Measurements from ENCODE around the gene CUX1. TPM values are rescaled to one million over a fixed set of nuclear protein-coding genes. Genes with fewer than 3 reads are reported as not detected.

CUX1 gene
- total RNA-seq, 1 experiment from 2014 or later: 53.5 TPM

DNA sequence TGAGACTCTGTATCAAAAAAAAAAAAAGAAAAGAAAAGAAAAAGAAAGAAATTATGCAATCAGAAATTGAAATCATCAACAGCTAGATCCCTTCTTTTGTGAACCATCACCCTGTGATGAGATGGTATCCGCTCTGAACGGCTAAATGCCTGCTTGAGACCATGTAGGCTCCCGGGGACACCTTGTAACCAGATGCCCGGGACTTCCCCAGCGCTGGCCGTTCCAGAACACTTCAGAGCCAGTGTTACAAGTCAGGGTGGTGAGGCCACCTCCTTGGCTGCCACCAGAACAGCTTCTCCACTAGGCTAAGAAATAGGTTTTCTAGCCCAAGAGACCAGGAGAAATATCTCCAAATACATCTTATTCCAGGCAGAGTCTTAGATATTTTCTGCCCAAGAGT lies 349.8 kb downstream of the CUX1 start:
- H3K79me2 ChIP-seq (ENCODE audit: insufficient read depth, low read length): no peaks in the 10 kb centered on the region
- no peaks in the 10 kb centered on the region for H3K79me1 ChIP-seq (ENCODE audit: insufficient read depth, low read depth, low read length, poor library complexity, severe bottlenecking)
- H3T11ph ChIP-seq (ENCODE audit: low read length): no peak overlapping the region
- Mint-ChIP-seq H3K27ac (no peak overlapping the region), H3K36me3 (ENCODE audit: insufficient read depth in 1 of 3, low read depth in 3 of 3) (peaks cover 1 to 40% (median 15%) of the 10 kb centered on the region in 3 experiments; a peak in 6 of 7 replicates), H3K9me3 (no peaks in the 10 kb centered on the region), H3K27me3 (ENCODE audit: low read depth) (no peaks in the 10 kb centered on the region), H3K4me1 (peaks cover 4 to 29% of the 10 kb centered on the region in 2 experiments), H3K4me3 (no peak overlapping the region)
- no CpG with 5 or more reads among the region's 6 CpGs for WGBS (ENCODE audit: extremely low coverage, insufficient read length, low lambda C conversion rate)
- no peak overlapping the region for H4K5ac ChIP-seq (ENCODE audit: insufficient read length, low read depth, low read length)
- H3K18ac ChIP-seq (ENCODE audit: insufficient read length, low read depth, low read length): no peak overlapping the region
- peaks cover 3% of the 10 kb centered on the region for H4K20me1 ChIP-seq (ENCODE audit: control insufficient read depth, insufficient read depth, insufficient read length)
- H3K4me1 ChIP-seq (ENCODE audit: insufficient read depth, low read length): no peaks in the 10 kb centered on the region
- no peak overlapping the region for H3K4ac ChIP-seq (ENCODE audit: low read depth, low read length)
- no peak overlapping the region for H3K27ac ChIP-seq (ENCODE audit: insufficient read length, low read depth, low read length)
- no peak overlapping the region for H3K9ac ChIP-seq (ENCODE audit: extremely low read depth, insufficient read length, low read length)
- H3K23ac ChIP-seq (ENCODE audit: insufficient read length, low read depth, low read length): no peak overlapping the region
- no peak overlapping the region for H3K56ac ChIP-seq (ENCODE audit: insufficient read length, low read depth, low read length)
- no peak overlapping the region for H2BK15ac ChIP-seq (ENCODE audit: low read depth, low read length)
- no peaks in the 10 kb centered on the region for H3K9me3 ChIP-seq (ENCODE audit: control insufficient read depth, low read depth, low read length)
- no peak overlapping the region for H2AK5ac ChIP-seq (ENCODE audit: insufficient read length, low read length)
- H2BK5ac ChIP-seq (ENCODE audit: insufficient read length, low read length): no peak overlapping the region
- H4K8ac ChIP-seq (replicated peaks; ENCODE audit: insufficient read length, low read depth, low read length): no peak overlapping the region
- no peak overlapping the region for H3K4me2 ChIP-seq (ENCODE audit: insufficient read depth, insufficient read length, low read length)
- no peaks in the 10 kb centered on the region for H3K23me2 ChIP-seq (ENCODE audit: insufficient read length, low read depth, low read length, poor library complexity, severe bottlenecking)
- no peak overlapping the region for H2BK12ac ChIP-seq (ENCODE audit: insufficient read length, low read depth, low read length)
- H2BK20ac ChIP-seq (ENCODE audit: low read depth, low read length, poor library complexity, severe bottlenecking): no peak overlapping the region
- DNase-seq: no peak
- no peak overlapping the region for H3K14ac ChIP-seq (ENCODE audit: insufficient read depth, low read length)
- H4K91ac ChIP-seq (ENCODE audit: insufficient read length, low read depth, low read length): no peak overlapping the region
- no peak overlapping the region for H2AFZ ChIP-seq (ENCODE audit: low read length)
- no peak overlapping the region for H2BK120ac ChIP-seq (ENCODE audit: low read depth, low read length, poor library complexity, severe bottlenecking)
- H3K27me3 ChIP-seq (ENCODE audit: insufficient read depth, low read length): no peaks in the 10 kb centered on the region
- TF ChIP-seq, protein P1, sequence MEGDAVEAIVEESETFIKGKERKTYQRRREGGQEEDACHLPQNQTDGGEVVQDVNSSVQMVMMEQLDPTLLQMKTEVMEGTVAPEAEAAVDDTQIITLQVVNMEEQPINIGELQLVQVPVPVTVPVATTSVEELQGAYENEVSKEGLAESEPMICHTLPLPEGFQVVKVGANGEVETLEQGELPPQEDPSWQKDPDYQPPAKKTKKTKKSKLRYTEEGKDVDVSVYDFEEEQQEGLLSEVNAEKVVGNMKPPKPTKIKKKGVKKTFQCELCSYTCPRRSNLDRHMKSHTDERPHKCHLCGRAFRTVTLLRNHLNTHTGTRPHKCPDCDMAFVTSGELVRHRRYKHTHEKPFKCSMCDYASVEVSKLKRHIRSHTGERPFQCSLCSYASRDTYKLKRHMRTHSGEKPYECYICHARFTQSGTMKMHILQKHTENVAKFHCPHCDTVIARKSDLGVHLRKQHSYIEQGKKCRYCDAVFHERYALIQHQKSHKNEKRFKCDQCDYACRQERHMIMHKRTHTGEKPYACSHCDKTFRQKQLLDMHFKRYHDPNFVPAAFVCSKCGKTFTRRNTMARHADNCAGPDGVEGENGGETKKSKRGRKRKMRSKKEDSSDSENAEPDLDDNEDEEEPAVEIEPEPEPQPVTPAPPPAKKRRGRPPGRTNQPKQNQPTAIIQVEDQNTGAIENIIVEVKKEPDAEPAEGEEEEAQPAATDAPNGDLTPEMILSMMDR (conservative IDR thresholded peaks at IDR 0.05): no peak

Data from H9 (cell line).